Hepatic stellate cell (primary cell): ENCODE measurements around the gene LRRC4C.
"Not testable (repeated sequence)": the region's sequence is repeated elsewhere in the genome, so short reads cannot be mapped to it uniquely, and the experiment has no call there.

Source experiments
- DNase-seq: peaks from one replicate; pipeline ENCODE4 v3.0.0; 2011; ENCODE audit warnings: low spot score

Gene LRRC4C

GRCh38 chr11:40168414-40168813 is 1291.0 kb downstream of the LRRC4C start:
- no peak for DNase-seq

- DNase-seq: not testable (repeated sequence)
These were observed 1291.6 kb downstream of the LRRC4C start for GRCh38 chr11:40167805-40168204.

DNA sequence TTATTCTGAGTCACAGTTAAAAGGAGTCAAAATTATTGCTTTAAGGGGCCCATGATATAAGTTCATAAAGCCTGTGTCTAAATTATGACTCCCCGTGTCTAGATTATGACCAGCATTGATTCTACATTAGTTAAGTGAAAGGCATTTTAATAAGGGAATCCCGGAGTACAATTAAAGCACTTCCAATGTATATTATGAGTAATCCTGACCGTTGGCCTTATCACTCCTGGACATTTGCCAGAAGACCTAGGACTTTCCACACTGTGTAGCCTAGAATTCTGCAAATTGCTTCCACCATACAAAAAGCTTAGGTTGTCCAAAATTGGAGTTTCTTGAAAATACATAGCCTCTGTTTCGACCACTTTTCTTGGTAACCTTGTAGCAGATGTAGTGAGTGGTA is 1292.6 kb downstream of the LRRC4C start:
- no peak for DNase-seq

GRCh38 chr11:40162901-40163883 is 1296.3 kb downstream of the LRRC4C start:
- no peak for DNase-seq

- no peak for DNase-seq
These were observed 1297.5 kb downstream of the LRRC4C start for GRCh38 chr11:40161854-40162410.

- no peak for DNase-seq
These were observed 1299.0 kb downstream of the LRRC4C start for GRCh38 chr11:40160418-40160817.

- no peak for DNase-seq
These were observed 1309.7 kb downstream of the LRRC4C start for GRCh38 chr11:40149721-40150120.

- no peak for DNase-seq
These were observed 1318.9 kb downstream of the LRRC4C start for GRCh38 chr11:40140560-40140959.

DNA sequence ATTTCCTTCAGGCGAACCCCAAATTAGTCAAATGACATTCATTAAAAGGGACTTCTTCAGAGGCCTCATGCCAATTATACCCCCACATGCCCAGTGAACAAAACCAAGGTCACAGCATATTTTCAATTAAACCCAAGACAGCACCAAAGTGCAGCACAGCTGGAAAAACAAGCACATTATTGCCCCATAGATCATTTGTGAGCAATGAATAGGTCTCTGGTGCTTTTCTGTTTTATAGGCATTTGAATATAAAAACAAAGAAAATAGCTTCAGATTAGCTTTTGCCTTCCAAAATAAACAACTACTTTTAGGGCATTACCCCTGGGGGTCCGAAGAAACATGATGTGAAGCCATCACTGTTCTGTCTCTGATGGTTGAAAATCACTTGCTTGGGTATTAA is 1319.9 kb downstream of the LRRC4C start:
- no peak for DNase-seq

GRCh38 chr11:40139066-40139465 is 1320.4 kb downstream of the LRRC4C start:
- no peak for DNase-seq

- no peak for DNase-seq
These were observed 1324.5 kb downstream of the LRRC4C start for GRCh38 chr11:40134820-40135570.

DNA sequence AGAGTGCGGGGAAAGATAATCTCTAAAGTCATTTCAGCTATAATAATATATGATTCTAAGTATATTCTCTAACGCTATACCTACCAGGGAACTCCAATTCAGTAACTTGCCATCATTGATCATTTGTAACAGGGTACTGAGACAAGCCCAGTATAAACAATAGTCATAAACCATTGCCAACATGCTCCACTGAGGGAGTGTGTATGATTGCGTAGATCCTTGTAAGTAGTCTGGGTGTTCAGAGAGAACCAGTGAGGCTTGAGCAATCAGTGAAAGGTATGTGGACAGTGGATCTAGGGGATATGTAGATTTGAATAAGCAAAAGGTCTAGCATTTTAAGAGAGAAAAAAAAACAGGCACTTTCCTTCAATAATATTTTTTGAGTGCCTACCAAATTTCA is 1326.0 kb downstream of the LRRC4C start:
- DNase-seq: no peak

- no peak for DNase-seq
These were observed 1326.5 kb downstream of the LRRC4C start for GRCh38 chr11:40132912-40133311.

DNA sequence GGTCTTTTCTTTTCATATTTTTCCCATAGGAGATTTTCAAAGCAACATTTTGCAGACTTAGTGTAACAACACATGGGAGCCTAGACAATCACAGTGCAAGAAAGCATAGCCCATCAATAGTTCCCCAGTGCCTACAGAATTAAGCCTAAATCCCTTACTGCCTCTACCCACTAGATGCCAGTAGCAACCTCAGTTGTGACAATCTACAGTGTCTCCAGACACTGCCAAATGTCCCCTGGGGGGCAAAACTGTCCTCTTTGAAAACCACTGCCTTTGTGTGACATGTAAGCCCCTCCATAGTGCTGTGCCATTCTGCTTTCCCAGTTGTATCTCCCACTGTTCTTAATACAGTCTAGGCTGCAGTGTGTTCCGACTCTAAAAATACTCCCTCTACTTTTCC is 1329.0 kb downstream of the LRRC4C start:
- DNase-seq: no peak

- DNase-seq: no peak
These were observed 1330.2 kb downstream of the LRRC4C start for GRCh38 chr11:40129266-40129665.

- no peak for DNase-seq
These were observed 1334.4 kb downstream of the LRRC4C start for GRCh38 chr11:40125054-40125453.

- no peak for DNase-seq
These were observed 1339.8 kb downstream of the LRRC4C start for GRCh38 chr11:40119661-40120060.

DNA sequence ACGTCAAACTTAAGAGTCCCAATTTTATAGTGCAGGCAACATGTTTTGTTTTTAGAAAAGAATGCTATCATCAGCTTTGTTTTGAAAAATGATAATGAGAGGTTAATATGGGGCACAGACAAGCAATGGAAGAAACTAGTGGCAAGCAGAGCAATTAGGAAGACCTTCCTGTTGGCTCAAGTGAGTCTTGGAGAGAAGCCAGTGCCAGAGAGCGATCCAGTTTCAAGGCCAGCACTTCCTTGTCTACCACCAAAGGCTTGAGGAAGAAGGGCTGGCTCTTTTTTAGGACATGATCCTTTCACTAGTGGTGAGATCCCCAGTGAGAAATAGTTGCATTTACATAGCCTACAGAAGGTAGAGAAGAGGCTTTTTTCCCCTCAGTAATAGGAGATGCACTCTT is 1340.7 kb downstream of the LRRC4C start:
- no peak for DNase-seq

DNA sequence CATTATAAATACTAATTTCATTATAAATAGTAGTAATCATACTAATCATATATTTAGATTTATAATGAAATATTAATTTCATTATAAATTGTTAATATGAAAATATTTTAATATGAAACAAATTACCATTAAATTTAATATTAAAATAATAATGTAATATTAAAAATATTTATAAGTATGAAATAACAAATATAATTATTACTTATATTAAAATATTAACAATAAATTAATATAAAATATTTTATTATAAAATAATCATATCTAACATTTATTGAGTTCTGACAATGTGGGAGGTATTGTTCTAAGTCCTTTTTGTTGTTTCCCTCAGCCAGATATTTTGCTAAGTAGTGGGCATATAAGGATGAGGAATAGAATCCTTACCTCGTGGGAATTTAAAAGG is 1341.4 kb downstream of the LRRC4C start:
- DNase-seq: no peak

DNA sequence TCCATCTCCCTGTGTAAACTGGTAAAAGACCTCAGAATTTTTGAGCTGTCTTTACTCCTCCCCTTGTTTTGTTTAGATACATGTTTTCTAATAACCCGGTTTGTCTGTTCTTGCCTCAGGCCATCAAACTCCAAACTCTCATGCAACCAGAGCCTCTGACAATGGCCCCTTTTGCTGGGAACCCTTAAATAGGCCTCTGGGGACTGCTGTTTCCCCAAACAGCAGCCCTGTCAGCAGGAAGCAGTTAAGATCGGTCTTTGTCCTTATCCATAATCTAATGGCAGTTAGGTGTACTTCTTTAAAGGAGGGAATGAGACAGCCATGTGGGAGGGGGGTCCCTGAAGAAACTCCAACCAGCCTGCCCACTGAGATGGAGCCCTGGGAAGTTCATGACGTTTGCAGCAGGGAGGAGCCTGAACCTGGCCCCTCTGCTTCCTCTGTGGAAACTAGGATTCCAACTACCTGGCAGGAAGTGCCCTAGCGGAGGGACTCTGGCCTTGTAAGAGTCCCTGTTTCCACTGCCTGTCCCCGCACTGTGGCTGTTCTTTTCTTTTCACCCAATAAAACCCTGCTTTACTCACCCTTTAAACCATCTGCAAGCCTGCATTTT is 1354.4 kb downstream of the LRRC4C start:
- no peak for DNase-seq

DNA sequence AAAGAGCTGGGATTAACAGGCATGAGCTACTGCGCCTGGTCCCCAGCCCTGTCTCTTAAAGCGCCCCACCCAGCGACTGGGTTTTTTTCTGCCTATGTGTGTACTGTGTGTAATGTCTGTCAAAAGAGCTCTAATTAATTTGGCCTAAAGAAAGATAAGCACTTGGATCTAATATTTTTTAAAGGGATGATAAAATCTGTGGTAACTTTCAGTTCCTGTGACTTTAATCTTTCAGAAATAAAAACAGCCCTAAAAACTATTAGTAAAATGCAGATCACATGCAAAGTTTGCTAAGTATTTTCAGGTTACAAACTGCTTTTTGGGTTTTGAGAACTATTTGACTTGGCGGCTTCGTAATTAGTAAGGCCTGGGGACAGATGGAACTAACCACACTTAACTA is 1358.7 kb downstream of the LRRC4C start:
- no peak for DNase-seq

DNA sequence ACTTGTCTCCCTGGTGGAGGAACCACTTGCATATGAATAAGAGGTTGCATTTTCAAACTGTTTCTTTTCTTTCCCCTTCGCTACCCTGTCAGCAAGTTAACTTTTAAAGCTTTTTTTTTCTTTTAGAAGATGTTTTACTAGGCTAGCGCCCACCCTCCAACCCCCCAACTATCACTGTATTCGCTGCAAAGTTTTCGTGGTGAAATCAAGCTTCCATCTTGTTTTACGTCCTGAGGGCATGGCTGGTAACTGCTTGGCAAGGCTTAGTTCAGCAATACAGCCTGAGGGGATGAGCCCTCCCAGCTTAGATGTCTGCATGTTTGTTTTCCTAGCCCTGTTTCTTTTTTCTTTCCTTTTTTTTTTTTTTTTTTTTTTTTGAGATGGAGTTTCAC is 1359.3 kb downstream of the LRRC4C start:
- no peak for DNase-seq
